ENCODE data around the gene CDK5R1.
A peak's percentile ranks its signal among the peaks of the same experiment; 100 is the strongest.
"Not testable (repeated sequence)": the region's sequence is repeated elsewhere in the genome, so short reads cannot be mapped to it uniquely, and the experiment has no call there.

Gene CDK5R1

GRCh38 chr17:32486701-32487472, at the start of gene CDK5R1:
TSS of gene CDK5R1 (plus strand) at chr17:32486993. CDS start at chr17:32487621, 628 bp downstream.
- DNase-seq, result peak; percentile 79

- no peak for DNase-seq
These were observed 46.1 kb upstream of the CDK5R1 start for GRCh38 chr17:32440722-32441121.

GRCh38 chr17:32441886-32442285, 44.9 kb upstream of the CDK5R1 start:
- DNase-seq, result no peak

GRCh38 chr17:32443827-32444300, 42.9 kb upstream of the CDK5R1 start:
- DNase-seq, result no peak

- DNase-seq, result peak; percentile 98
These were observed 42.3 kb upstream of the CDK5R1 start, which contains the start of gene PSMD11 for GRCh38 chr17:32444301-32445073. TSS of gene PSMD11 (plus strand) at chr17:32444510. CDS start at chr17:32444524, 14 bp downstream.

- no peak for DNase-seq
These were observed 41.7 kb upstream of the CDK5R1 start for GRCh38 chr17:32445074-32445415.

GRCh38 chr17:32445497-32445896, 41.3 kb upstream of the CDK5R1 start:
- DNase-seq, result no peak

GRCh38 chr17:32445971-32446370, 40.8 kb upstream of the CDK5R1 start:
- no peak for DNase-seq

GRCh38 chr17:32446949-32447348, 39.8 kb upstream of the CDK5R1 start:
- no peak for DNase-seq

GRCh38 chr17:32449963-32450362, 36.8 kb upstream of the CDK5R1 start:
- no peak for DNase-seq

GRCh38 chr17:32450379-32450778, 36.4 kb upstream of the CDK5R1 start:
- not testable (repeated sequence) for DNase-seq

- no peak for DNase-seq
These were observed 34.9 kb upstream of the CDK5R1 start for GRCh38 chr17:32451879-32452278.

- DNase-seq, result no peak
These were observed 34.5 kb upstream of the CDK5R1 start for GRCh38 chr17:32452281-32452680.

GRCh38 chr17:32453370-32453769, 33.4 kb upstream of the CDK5R1 start:
- DNase-seq, result no peak

- DNase-seq, result no peak
These were observed 28.4 kb upstream of the CDK5R1 start for GRCh38 chr17:32458371-32458770.

GRCh38 chr17:32460054-32460453, 26.7 kb upstream of the CDK5R1 start:
- DNase-seq, result no peak

GRCh38 chr17:32461498-32461852, 25.3 kb upstream of the CDK5R1 start:
- no peak for DNase-seq

GRCh38 chr17:32461853-32462617, 24.8 kb upstream of the CDK5R1 start:
- no peak for DNase-seq

GRCh38 chr17:32463304-32463703, 23.5 kb upstream of the CDK5R1 start:
- DNase-seq, result no peak

- DNase-seq, result no peak
These were observed 22.4 kb upstream of the CDK5R1 start for GRCh38 chr17:32464374-32464773.

- no peak for DNase-seq
These were observed 18.8 kb upstream of the CDK5R1 start for GRCh38 chr17:32467949-32468348.

GRCh38 chr17:32470405-32471167, 16.2 kb upstream of the CDK5R1 start:
- no peak for DNase-seq

GRCh38 chr17:32471652-32472051, 15.1 kb upstream of the CDK5R1 start:
- DNase-seq, result no peak
